Astrocyte of the cerebellum (primary cell): ENCODE measurements around the gene TOGARAM2.

ENCODE experiments used
- DNase-seq: peaks from one replicate; pipeline ENCODE4 v3.0.0-alpha.2; 2011; ENCODE audit warnings: low read depth
- H3K4me3 ChIP-seq: 2 replicates; pipeline ENCODE4 v1.5.1; 2011; ENCODE audit warnings: mild to moderate bottlenecking, low read depth, low read length, moderate library complexity
- CTCF ChIP-seq: IDR thresholded peaks from 2 replicates; pipeline ENCODE4 v1.5.1; 2012; ENCODE audit warnings: low read length, low read depth, moderate library complexity, mild to moderate bottlenecking; ENCODE audit errors: missing control alignments
- in situ Hi-C: cut with HindIII; loops from 2 replicates; pipeline ENCODE4 v1.10.0; 2017; ENCODE audit warnings: low sequenced_read_pairs

TOGARAM2 gene

GRCh38 chr2:28979576-28980366 is 1.3 kb upstream of the TOGARAM2 start:
- DNase-seq = no peak
- H3K4me3 ChIP-seq = no peak overlapping the region
- TF ChIP-seq CTCF = no peak
- in situ Hi-C loops = no loop called here

DNA sequence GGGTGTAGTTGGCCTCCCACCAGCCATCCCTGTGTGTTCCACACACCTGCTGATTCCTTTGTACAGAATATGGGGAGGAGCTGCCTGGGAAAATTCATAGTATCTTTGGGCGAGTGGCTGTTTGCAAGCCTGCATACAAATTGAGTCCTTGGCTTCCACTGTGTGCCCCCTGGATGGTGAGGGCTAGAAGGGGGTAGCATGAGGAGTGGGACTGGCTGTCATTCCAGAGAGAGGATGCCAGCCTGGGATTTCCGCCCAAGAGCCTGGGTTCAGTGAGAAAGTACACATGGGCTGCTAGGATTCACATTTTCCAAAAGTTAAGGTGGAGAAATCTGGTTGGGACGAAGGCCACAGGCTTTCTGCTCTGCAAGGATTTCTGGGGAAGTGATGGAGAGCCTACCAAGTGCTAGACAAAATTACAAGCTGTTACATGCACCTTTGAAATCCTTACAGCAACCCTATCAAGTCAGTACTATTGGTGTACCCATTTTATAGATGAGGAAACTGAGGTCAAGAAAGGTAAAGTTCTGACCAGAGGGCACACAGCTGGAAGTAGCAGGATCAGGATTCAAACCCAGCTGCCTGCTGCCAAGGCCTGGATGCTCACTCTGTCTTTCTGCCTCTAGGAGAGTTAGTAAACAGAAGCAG is 606 bp upstream of the TOGARAM2 start:
- no peak for TF ChIP-seq CTCF
- H3K4me3 ChIP-seq = no peak overlapping the region
- DNase-seq = no peak
- in situ Hi-C loops = no loop called here

DNA sequence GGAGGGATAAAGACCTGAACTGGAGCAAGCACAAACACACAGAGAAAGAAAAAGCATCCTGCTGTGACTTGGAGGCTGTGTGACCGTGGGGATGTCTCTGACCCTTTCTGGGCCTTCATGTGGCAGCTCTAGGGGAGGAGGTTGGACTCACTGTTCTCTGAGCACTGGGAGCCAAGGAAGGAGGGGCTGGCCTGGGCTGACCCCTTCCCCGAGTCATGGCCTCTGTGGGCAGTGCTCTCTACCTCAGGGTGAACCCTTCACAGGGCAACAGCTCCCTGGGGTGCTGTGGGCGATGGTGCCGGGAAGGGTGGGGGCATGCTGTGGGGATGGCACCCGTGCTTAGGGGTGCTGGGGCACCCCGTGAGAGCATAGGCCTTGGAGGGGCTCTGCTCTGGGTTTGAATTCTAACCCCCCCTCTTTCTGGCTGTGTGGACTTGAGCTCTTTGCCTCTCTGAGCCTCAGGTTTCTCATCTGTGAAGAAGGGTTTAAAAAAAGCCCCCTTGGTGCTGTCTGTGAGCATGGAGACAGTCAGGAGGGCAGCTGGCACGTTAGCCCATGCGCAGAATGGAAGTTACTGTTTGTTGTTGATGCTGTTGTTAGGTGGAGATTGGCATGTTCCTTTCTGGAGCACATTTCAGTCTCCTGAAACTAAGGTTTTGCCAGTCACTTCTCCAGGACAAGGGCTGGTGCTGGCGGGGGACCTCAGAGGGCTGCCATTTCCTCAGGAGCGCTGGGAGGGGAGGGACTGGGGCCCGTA is 700 bp downstream of the TOGARAM2 start:
- no peak overlapping the region for H3K4me3 ChIP-seq
- DNase-seq = no peak
- no peak for TF ChIP-seq CTCF
- in situ Hi-C loops = no loop called here

- no peak overlapping the region for H3K4me3 ChIP-seq
- in situ Hi-C loops = no loop called here
- DNase-seq = no peak
- no peak for TF ChIP-seq CTCF
Observed at GRCh38 chr2:28982381-28982950, 1.4 kb downstream of the TOGARAM2 start.

DNA sequence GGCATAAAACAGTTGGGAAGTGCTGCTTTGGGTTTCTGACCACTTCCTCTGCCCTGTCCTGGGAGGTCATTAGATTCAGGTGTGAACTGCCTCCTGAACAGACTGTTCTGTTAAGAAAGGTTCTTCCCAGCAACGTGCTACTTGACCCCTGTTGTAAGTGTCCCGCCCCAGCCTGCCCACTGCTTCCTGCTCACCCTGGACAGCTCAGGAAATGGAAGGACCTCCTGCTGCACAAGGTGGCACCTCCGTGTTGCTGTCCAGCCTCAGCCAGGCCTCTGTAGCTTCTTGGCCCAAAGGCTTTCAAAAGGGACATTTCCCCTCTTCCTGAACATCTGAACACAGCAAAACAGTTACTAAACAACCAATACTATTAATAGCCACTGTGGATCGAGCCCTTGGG is 5.3 kb downstream of the TOGARAM2 start:
- in situ Hi-C loops = no loop called here
- TF ChIP-seq CTCF = no peak
- no peak for DNase-seq
- H3K4me3 ChIP-seq = no peak overlapping the region

GRCh38 chr2:28989973-28990372 is 8.9 kb downstream of the TOGARAM2 start:
- TF ChIP-seq CTCF = no peak
- no peak for DNase-seq
- in situ Hi-C loops = no loop called here
- H3K4me3 ChIP-seq = no peak overlapping the region
